H1 (cell line): ENCODE measurements around the gene MBNL1. TPM values are rescaled to one million over a fixed set of nuclear protein-coding genes. Genes with fewer than 3 reads are reported as not detected.

Experiments used
- CTCF ChIA-PET: fragments of 300-600 bp; sonication (Branson Sonifier 250); formaldehyde crosslinking; loops from one replicate; lab custom pipeline; 2021; ENCODE audit not compliant: partially characterized antibody; lab: Charles Lee
- POLR2A ChIA-PET: fragments of 300-600 bp; sonication (Branson Sonifier 250); formaldehyde crosslinking; loops from one replicate; lab custom pipeline; 2021; ENCODE audit warnings: inconsistent platforms; ENCODE audit not compliant: partially characterized antibody; lab: Charles Lee
- DNase-seq, 2 experiments: peaks; one replicate each; pipeline versions ENCODE4 v3.0.0 to v3.0.0-alpha.2; 2010 to 2022; ENCODE audit warnings: low spot score in 2 of 2, low read depth in 1 of 2, mixed read lengths in 1 of 2
- FAIRE-seq: peaks from 2 replicates; lab custom pipeline; 2011; peaks lifted over from hg19 to GRCh38; lab: Jason Lieb, UNC
- H2AFZ ChIP-seq: 2 replicates; pipeline ENCODE4 v1.8.1; 2012; ENCODE audit warnings: low read length, inconsistent platforms
- H2AK5ac ChIP-seq: 2 replicates; pipeline ENCODE4 v1.6.1; 2013; ENCODE audit warnings: low read depth, low read length
- H2BK120ac ChIP-seq: replicated peaks from 2 replicates; pipeline ENCODE3; 2013; ENCODE audit warnings: low read depth, low read length, inconsistent platforms
- H2BK12ac ChIP-seq: 2 replicates; pipeline ENCODE4 v1.6.1; 2013; ENCODE audit warnings: low read depth, low read length
- H2BK15ac ChIP-seq: 2 replicates; pipeline ENCODE4 v1.6.1; 2013; ENCODE audit warnings: low read length
- H2BK20ac ChIP-seq: 2 replicates; pipeline ENCODE4 v1.6.1; 2013; ENCODE audit warnings: low read length
- H2BK5ac ChIP-seq: 2 replicates; pipeline ENCODE4 v1.6.1; 2013; ENCODE audit warnings: low read depth, low read length
- H3K14ac ChIP-seq: 2 replicates; pipeline ENCODE4 v1.6.1; 2013; ENCODE audit warnings: inconsistent platforms; ENCODE audit not compliant: insufficient read length
- H3K18ac ChIP-seq: 2 replicates; pipeline ENCODE4 v1.6.1; 2013; ENCODE audit warnings: low read length; ENCODE audit errors: extremely low read depth
- H3K23ac ChIP-seq: 2 replicates; pipeline ENCODE4 v1.6.1; 2013; ENCODE audit warnings: inconsistent platforms; ENCODE audit not compliant: insufficient read length
- H3K23me2 ChIP-seq: 2 replicates; pipeline ENCODE4 v1.6.1; 2013; ENCODE audit warnings: low read depth, low read length
- H3K27ac ChIP-seq: 2 replicates; pipeline ENCODE4 v1.6.1; 2011; ENCODE audit warnings: low read depth, low read length, inconsistent platforms
- H3K27me3 ChIP-seq, 4 experiments: replicated peaks in 1 of 4; 1 replicate in 1 of 4; 2 replicates in 3 of 4; pipeline versions ENCODE4 v1.6.1 to v1.8.1; 2011 to 2013; ENCODE audit warnings: low read length in 3 of 4, mild to moderate bottlenecking in 3 of 4, inconsistent platforms in 2 of 4, mixed read lengths in 2 of 4, moderate library complexity in 1 of 4; ENCODE audit not compliant: control insufficient read depth in 3 of 4, insufficient read depth in 3 of 4; ENCODE audit errors: extremely low read depth in 1 of 4
- H3K36me3 ChIP-seq, 4 experiments: 2 replicates each; pipeline versions ENCODE4 v1.6.1 to v1.8.1; 2011 to 2013; ENCODE audit warnings: mild to moderate bottlenecking in 4 of 4, low read length in 3 of 4, moderate library complexity in 2 of 4, control low read depth in 1 of 4, inconsistent platforms in 1 of 4; ENCODE audit not compliant: insufficient read depth in 4 of 4, control insufficient read depth in 2 of 4
- H3K4ac ChIP-seq: replicated peaks from 2 replicates; pipeline ENCODE3; 2013; ENCODE audit warnings: low read length, low read depth, mixed read lengths, inconsistent platforms; ENCODE audit not compliant: insufficient read length
- H3K4me1 ChIP-seq, 4 experiments: replicated peaks in 1 of 4; 1 replicate in 1 of 4; 2 replicates in 3 of 4; pipeline versions ENCODE4 v1.6.1 to v1.8.1; 2011 to 2013; ENCODE audit warnings: low read length in 3 of 4, inconsistent platforms in 2 of 4, mixed read lengths in 1 of 4; ENCODE audit not compliant: insufficient read depth in 4 of 4, control insufficient read depth in 3 of 4
- H3K4me2 ChIP-seq, 2 experiments: 2 replicates each; pipeline versions ENCODE4 v1.6.1 to v1.8.1; 2011 to 2013; ENCODE audit warnings: low read depth in 2 of 2, low read length in 2 of 2, control low read depth in 1 of 2, inconsistent platforms in 1 of 2, mild to moderate bottlenecking in 1 of 2; ENCODE audit not compliant: insufficient read depth in 1 of 2
- H3K4me3 ChIP-seq, 4 experiments: fragments of 200-600, 300-600 bp in 1 of 4; sonication (generic), shearing (Covaris generic), sonication (Bioruptor Twin) in 1 of 4; 2 replicates each; pipeline versions ENCODE4 v1.5.1 to v1.8.1; 2011 to 2016; ENCODE audit warnings: low read length in 4 of 4, low read depth in 3 of 4, control low read depth in 2 of 4, inconsistent platforms in 2 of 4, mild to moderate bottlenecking in 2 of 4, mixed read lengths in 1 of 4, moderate library complexity in 1 of 4; ENCODE audit not compliant: insufficient read depth in 2 of 4; ENCODE audit errors: extremely low read depth in 1 of 4
- H3K56ac ChIP-seq: replicated peaks from 2 replicates; pipeline ENCODE3; 2013; ENCODE audit warnings: low read depth, mild to moderate bottlenecking, mixed read lengths, low read length, inconsistent platforms; ENCODE audit not compliant: insufficient read length
- H3K79me1 ChIP-seq: 2 replicates; pipeline ENCODE4 v1.6.1; 2013; ENCODE audit warnings: low read depth, low read length, control low read depth
- H3K79me2 ChIP-seq, 2 experiments: 2 replicates each; pipeline versions ENCODE4 v1.6.1 to v1.8.1; 2012 to 2013; ENCODE audit warnings: low read length in 2 of 2, mild to moderate bottlenecking in 2 of 2, inconsistent platforms in 1 of 2; ENCODE audit not compliant: insufficient read depth in 2 of 2, control insufficient read depth in 1 of 2
- H3K9ac ChIP-seq, 4 experiments: replicated peaks in 1 of 4; 1 replicate in 1 of 4; 2 replicates in 3 of 4; pipeline versions ENCODE4 v1.6.1 to v1.8.1; 2011 to 2013; ENCODE audit warnings: low read depth in 3 of 4, low read length in 3 of 4, control low read depth in 2 of 4, mild to moderate bottlenecking in 2 of 4, moderate library complexity in 2 of 4, inconsistent platforms in 1 of 4; ENCODE audit errors: extremely low read depth in 1 of 4
- H3K9me3 ChIP-seq, 2 experiments: 2 replicates each; pipeline versions ENCODE4 v1.6.1 to v1.8.1; 2012 to 2013; ENCODE audit warnings: mild to moderate bottlenecking in 2 of 2, moderate library complexity in 2 of 2, control low read depth in 1 of 2, inconsistent platforms in 1 of 2, low read depth in 1 of 2, low read length in 1 of 2, mixed read lengths in 1 of 2; ENCODE audit not compliant: insufficient read depth in 2 of 2
- H4K20me1 ChIP-seq, 2 experiments: replicated peaks in 1 of 2; 2 replicates each; pipeline versions ENCODE3 to v1.8.1; 2011 to 2013; ENCODE audit warnings: inconsistent platforms in 2 of 2, low read length in 2 of 2, mild to moderate bottlenecking in 1 of 2; ENCODE audit not compliant: insufficient read depth in 2 of 2, control insufficient read depth in 1 of 2
- H4K5ac ChIP-seq: 2 replicates; pipeline ENCODE4 v1.6.1; 2013; ENCODE audit warnings: low read length, low read depth, mixed read lengths, inconsistent platforms; ENCODE audit not compliant: insufficient read length
- H4K8ac ChIP-seq: 2 replicates; pipeline ENCODE4 v1.8.0; 2013; ENCODE audit warnings: mild to moderate bottlenecking, moderate library complexity, low read length, inconsistent platforms; ENCODE audit not compliant: insufficient read depth; ENCODE audit errors: extremely low read depth
- H4K91ac ChIP-seq: replicated peaks from 2 replicates; pipeline ENCODE3; 2013; ENCODE audit warnings: low read length, mixed read lengths, inconsistent platforms; ENCODE audit not compliant: insufficient read length
- CTBP2 ChIP-seq: IDR thresholded peaks from 2 replicates; pipeline ENCODE4 v1.7.0; 2011; ENCODE audit warnings: borderline replicate concordance, mild to moderate bottlenecking, moderate library complexity, mixed read lengths, low read length; ENCODE audit not compliant: insufficient read depth, insufficient read length
- EGR1 ChIP-seq: IDR thresholded peaks from 2 replicates; pipeline ENCODE4 v1.6.1; 2011; ENCODE audit warnings: low read depth, low read length, borderline replicate concordance
- MAFK ChIP-seq: IDR thresholded peaks from 2 replicates; pipeline ENCODE4 v1.6.1; 2012; ENCODE audit warnings: low read depth, mild to moderate bottlenecking, improper control_type of control experiment, low read length
- NRF1 ChIP-seq: IDR thresholded peaks from 2 replicates; pipeline ENCODE4 v1.6.1; 2011; ENCODE audit warnings: mild to moderate bottlenecking, low read depth, low read length, improper control_type of control experiment
- POLR2A ChIP-seq, 2 experiments: IDR thresholded peaks; 1 replicate in 1 of 2; 2 replicates in 1 of 2; pipeline ENCODE4 v1.6.1; 2011; ENCODE audit warnings: low read depth in 2 of 2, low read length in 2 of 2, mild to moderate bottlenecking in 2 of 2; ENCODE audit errors: control extremely low read depth in 1 of 2
- POLR2AphosphoS5 ChIP-seq: IDR thresholded peaks from 2 replicates; pipeline ENCODE4 v1.6.1; 2011; ENCODE audit warnings: low read depth, low read length
- RAD21 ChIP-seq, 2 experiments: IDR thresholded peaks in 1 of 2; conservative IDR thresholded peaks in 1 of 2; 2 replicates each; pipeline ENCODE4 v1.6.1; 2011; ENCODE audit warnings: low read depth in 2 of 2, low read length in 2 of 2, improper control_type of control experiment in 1 of 2, inconsistent platforms in 1 of 2, mild to moderate bottlenecking in 1 of 2, moderate library complexity in 1 of 2
- SAP30 ChIP-seq: fragments of 300-600 bp; sonication (generic); IDR thresholded peaks from 2 replicates; pipeline ENCODE4 v1.7.1; 2012; ENCODE audit warnings: low read length, moderate library complexity, mild to moderate bottlenecking, inconsistent platforms; ENCODE audit not compliant: insufficient read depth, insufficient replicate concordance
- YY1 ChIP-seq: IDR thresholded peaks from 2 replicates; pipeline ENCODE4 v1.6.1; 2011; ENCODE audit warnings: low read depth, mild to moderate bottlenecking, low read length
- WGBS, 2 experiments: shearing (Covaris generic) in 1 of 2; methylation state at CpG; one replicate each; pipeline versions ENCODE4 v1.1.6 to v1.1.7; 2013 to 2015; ENCODE audit warnings: low lambda C conversion rate in 2 of 2, mixed read lengths in 2 of 2, inconsistent platforms in 1 of 2, low coverage in 1 of 2, missing lambda C conversion rate in 1 of 2; ENCODE audit not compliant: insufficient replicate concordance in 2 of 2, insufficient coverage in 1 of 2, insufficient read length in 1 of 2; ENCODE audit errors: extremely low coverage in 1 of 2, missing lambda C conversion rate in 1 of 2; 5-methylcytosine and 5-hydroxymethylcytosine counted together
- polyA plus RNA-seq, 7 experiments: library from polyadenylated mRNA; depleted of rRNA in 3 of 7; stranded (reverse) in 5 of 7; unstranded in 2 of 7; fragments of >200 nt in 5 of 7; fragments of 200-250 nt in 2 of 7; gene quantifications; 1 replicate in 5 of 7; 2 replicates in 1 of 7; 4 replicates in 1 of 7; pipeline versions ENCODE4 v1.2.1 to v1.2.3, GENCODE V29; 2011 to 2013; ENCODE audit warnings: missing spikeins in 2 of 7, mixed read lengths in 2 of 7
- total RNA-seq: library from RNA; stranded (reverse); fragmentation: NEBNext Ultra II Directional; extraction: Animal tissue kit (Norgen Biotek cat#: 25700); gene quantifications from 2 replicates; pipeline ENCODE4 v1.2.1, GENCODE V29; 2021
- TF ChIP-seq, protein P1 (sequence below), 3 experiments: IDR thresholded peaks; 1 replicate in 2 of 3; 2 replicates in 1 of 3; pipeline versions ENCODE4 v1.5.1 to v1.6.1; 2011; ENCODE audit warnings: low read length in 3 of 3, mild to moderate bottlenecking in 3 of 3, inconsistent platforms in 2 of 3, low read depth in 1 of 3, moderate library complexity in 1 of 3; ENCODE audit not compliant: insufficient read depth in 1 of 3; ENCODE audit errors: control extremely low read depth in 1 of 3

The MBNL1 gene
- total and polyA plus RNA-seq, 2 of the 8 experiments (the other 6 are each of a cell fraction or from before 2014, with no cell fraction given): 5.0 to 16.4 TPM

DNA sequence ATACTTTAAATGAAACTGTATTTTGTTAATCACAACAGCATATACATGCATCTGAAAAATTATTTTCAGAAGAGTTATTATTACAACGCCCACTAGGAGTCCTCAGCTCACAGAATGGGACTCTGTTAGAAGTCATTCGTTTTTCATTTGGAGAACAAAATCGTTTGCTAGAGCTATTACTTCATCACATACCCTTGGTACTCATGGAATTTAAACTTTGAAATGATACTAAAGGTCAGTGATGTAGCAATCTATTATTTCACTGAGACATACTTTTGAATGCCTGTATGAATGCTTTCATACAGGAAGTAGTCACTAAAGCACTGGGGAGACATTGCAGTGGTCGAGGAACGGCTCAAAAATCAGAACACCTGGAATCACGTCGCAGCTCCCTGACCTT lies 198.1 kb downstream of the MBNL1 start:
- no peak for FAIRE-seq
- TF ChIP-seq CTBP2: no peak
- no peak for TF ChIP-seq EGR1
- no peak for TF ChIP-seq SAP30
- TF ChIP-seq, protein P1, sequence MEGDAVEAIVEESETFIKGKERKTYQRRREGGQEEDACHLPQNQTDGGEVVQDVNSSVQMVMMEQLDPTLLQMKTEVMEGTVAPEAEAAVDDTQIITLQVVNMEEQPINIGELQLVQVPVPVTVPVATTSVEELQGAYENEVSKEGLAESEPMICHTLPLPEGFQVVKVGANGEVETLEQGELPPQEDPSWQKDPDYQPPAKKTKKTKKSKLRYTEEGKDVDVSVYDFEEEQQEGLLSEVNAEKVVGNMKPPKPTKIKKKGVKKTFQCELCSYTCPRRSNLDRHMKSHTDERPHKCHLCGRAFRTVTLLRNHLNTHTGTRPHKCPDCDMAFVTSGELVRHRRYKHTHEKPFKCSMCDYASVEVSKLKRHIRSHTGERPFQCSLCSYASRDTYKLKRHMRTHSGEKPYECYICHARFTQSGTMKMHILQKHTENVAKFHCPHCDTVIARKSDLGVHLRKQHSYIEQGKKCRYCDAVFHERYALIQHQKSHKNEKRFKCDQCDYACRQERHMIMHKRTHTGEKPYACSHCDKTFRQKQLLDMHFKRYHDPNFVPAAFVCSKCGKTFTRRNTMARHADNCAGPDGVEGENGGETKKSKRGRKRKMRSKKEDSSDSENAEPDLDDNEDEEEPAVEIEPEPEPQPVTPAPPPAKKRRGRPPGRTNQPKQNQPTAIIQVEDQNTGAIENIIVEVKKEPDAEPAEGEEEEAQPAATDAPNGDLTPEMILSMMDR (IDR thresholded peaks at IDR 0.05; ENCODE audit: control extremely low read depth in 1 of 3, insufficient read depth in 1 of 3, low read depth in 1 of 3, low read length in 3 of 3): peak in 2 of 3 experiments; percentile 14 to 29; a peak in 2 of 4 replicates
- no peak for TF ChIP-seq YY1
- TF ChIP-seq MAFK: no peak
- TF ChIP-seq NRF1: no peak
- TF ChIP-seq POLR2AphosphoS5: no peak
- TF ChIP-seq POLR2A (IDR thresholded peaks at IDR 0.05; ENCODE audit: control extremely low read depth in 1 of 2, low read depth in 2 of 2, low read length in 2 of 2): no peak
- TF ChIP-seq RAD21 (IDR thresholded peaks at IDR 0.05 in 1 of 2, conservative IDR thresholded peaks at IDR 0.05 in 1 of 2; ENCODE audit: low read depth in 2 of 2, low read length in 2 of 2): peak; percentile 33 to 35; a peak in 3 of 4 replicates

More for the DNA sequence above, 198.1 kb downstream of the MBNL1 start:
- H3K4me2 ChIP-seq: no peak overlapping the region
- H2AFZ ChIP-seq: no peak overlapping the region
- ChIA-PET CTCF (interaction anchor here (0.5 to 2.4 kb wide), 21 partner anchors 9 to 1915 kb away, joined by 3 to 9 read pairs (median 3); no protein-coding TSS in a partner anchor), POLR2A (no interaction called here)
- H3K9me3 ChIP-seq: no peaks in the 10 kb centered on the region
- H2BK15ac ChIP-seq: no peak overlapping the region
- H3K56ac ChIP-seq: no peak overlapping the region
- H3K14ac ChIP-seq: no peak overlapping the region
- no peak overlapping the region for H4K8ac ChIP-seq
- H2AK5ac ChIP-seq: no peak overlapping the region
- H4K20me1 ChIP-seq: no peaks in the 10 kb centered on the region
- no peak overlapping the region for H3K23ac ChIP-seq
- H3K4ac ChIP-seq: no peak overlapping the region
- H3K27ac ChIP-seq: no peak overlapping the region
- H2BK12ac ChIP-seq: no peak overlapping the region
- H3K18ac ChIP-seq: no peak overlapping the region
- H3K4me1 ChIP-seq: no peaks in the 10 kb centered on the region
- WGBS, 2 experiments: 92% methylated on average over 7 of the region's 7 CpGs; no CpG with 5 or more reads in 1 of the 2 experiments
- no peak overlapping the region for H2BK5ac ChIP-seq
- H2BK20ac ChIP-seq: no peak overlapping the region
- no peak overlapping the region for H4K5ac ChIP-seq
- H3K36me3 ChIP-seq: peaks cover 0 to 7% (median under 1%) of the 10 kb centered on the region in 4 experiments; a peak in 2 of 8 replicates
- no peaks in the 10 kb centered on the region for H3K79me2 ChIP-seq
- DNase-seq: no peak
- H3K23me2 ChIP-seq: no peaks in the 10 kb centered on the region; the same call in 1 of the 2 replicates
- H3K27me3 ChIP-seq: no peaks in the 10 kb centered on the region
- no peak overlapping the region for H2BK120ac ChIP-seq
- no peaks in the 10 kb centered on the region for H3K79me1 ChIP-seq
- H4K91ac ChIP-seq: no peak overlapping the region
- no peak overlapping the region for H3K4me3 ChIP-seq
- H3K9ac ChIP-seq: no peak overlapping the region
